Stimulated activated CD8-positive, alpha-beta memory T cell treated with anti-CD3 and anti-CD28 coated beads, Interleukin-4, amount 100 ng/mL, for 24 hours (primary cell): ENCODE data around the gene ALOXE3.
"Not testable (repeated sequence)": the region's sequence is repeated elsewhere in the genome, so short reads cannot be mapped to it uniquely, and the experiment has no call there.

Experiments used
- DNase-seq: peaks from one replicate; pipeline ENCODE4 v3.0.0-alpha.2; 2020; ENCODE audit warnings: low read depth

ALOXE3 gene

GRCh38 chr17:8069587-8069860, 48.8 kb downstream of the ALOXE3 start:
- DNase-seq: no peak

GRCh38 chr17:8068736-8069586, 49.4 kb downstream of the ALOXE3 start:
- no peak for DNase-seq

DNA sequence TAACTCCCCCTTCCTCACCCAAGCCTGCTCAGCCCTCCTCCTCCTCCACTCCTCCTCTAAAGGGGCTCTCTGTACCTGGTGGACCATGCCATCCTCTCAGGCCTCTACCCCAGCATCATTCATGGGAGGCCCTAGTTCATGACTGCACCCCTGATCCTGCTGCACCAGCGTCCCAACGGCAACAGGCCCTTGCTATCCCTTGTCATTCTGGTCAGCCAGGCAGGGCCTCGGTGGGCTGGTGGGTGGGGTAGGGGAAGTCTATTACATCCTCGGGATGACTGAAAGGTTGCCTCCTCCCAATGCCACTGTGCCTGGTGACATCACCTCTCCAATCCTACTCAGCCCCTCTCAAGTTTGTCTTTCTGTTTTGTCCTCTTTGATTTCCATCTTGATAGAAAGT, 50.5 kb downstream of the ALOXE3 start:
- DNase-seq: no peak

DNA sequence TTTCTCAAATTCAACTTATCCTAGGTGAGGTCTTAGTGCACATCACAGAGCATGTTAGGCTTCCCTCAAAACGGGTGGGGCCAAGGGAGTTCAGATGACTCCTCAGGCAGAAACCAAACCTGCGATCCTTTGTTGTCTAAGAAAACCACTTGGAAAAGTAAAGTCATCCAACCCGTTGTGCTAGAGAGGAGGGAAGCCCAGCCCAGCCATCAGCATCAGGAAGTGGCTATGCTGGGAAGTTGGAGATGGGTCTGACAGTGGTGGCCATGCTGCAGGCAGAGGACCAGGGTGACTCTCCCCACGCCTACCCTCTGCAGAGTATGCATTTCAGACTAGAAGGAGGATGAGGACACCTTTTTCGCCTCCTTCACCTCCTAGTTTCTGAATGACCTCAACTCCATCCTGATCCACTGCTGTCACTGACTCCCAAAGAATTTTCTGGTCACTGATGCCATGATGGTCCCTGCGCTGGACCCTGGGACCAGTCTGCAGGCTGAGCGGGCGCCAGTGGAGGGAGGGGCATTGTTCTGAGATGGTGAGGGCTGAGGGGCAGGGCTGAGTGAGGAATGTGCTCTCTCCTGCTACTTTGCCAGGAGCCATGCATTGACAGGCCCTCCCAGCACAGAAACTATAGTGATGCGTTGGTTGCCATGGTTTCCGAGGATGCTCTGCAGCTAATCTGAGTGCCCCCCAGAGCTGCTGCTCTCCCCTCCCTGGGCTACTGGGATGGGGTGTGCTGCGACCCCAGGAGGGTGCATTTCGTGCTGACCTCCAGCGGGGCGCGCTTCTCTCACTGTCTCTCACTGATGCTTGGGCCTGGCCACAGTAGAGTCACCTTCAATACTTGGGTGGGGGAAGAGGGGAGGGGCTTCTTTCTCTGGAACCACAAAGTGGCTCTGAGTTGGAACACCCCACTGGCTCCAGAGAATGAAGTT, 51.2 kb downstream of the ALOXE3 start:
- DNase-seq: no peak

GRCh38 chr17:8064561-8065019, 53.7 kb downstream of the ALOXE3 start:
- DNase-seq: no peak

- no peak for DNase-seq
Measured at GRCh38 chr17:8063761-8064534, 54.4 kb downstream of the ALOXE3 start.

DNA sequence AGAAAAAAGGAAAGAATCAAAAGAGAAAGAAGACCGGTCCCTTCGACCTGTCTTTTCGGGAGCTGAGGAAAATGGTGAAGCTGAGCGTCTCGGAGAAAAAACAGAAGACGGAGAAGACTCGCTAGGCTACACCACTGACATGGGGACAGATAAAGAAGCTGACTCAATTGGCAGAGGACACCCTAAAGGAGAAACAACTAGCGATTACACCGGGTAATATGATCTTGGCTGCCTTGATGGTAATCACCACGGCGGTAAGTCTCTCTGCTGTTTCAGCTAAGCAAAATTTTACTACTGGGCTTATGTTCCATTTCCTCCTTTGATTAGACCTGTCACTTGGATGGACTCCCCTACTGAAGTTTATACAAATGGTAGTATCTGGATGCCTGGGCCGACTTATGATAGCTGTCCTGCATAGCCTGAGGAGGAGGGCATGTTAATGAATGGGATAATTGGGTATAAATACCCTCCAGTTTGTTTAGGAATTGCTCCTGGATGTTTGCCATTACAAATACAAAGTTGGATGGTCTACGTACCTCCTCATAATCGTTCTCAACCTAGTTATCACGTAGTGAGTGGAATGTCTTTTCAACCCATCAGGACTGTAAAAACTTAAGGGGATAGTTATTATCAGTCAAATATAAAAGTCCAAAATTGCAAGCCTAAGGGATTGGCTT, 55.4 kb downstream of the ALOXE3 start:
- DNase-seq: no peak

DNA sequence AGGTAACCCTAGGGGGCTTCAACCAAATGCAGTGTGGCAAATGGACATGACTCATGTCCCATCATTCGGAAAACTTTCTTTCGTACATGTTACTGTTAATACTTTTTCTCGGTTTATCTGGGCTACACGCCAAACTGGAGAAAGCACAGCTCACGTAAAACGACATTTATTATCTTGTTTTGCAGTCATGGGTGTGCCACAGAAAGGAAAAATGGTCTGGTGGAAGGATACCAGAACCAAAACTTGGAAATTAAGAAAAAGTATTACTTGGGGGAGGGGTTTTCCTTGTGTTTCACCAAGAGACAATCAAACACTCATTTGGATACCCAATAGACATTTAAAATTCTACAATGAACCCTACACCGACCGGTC, 55.9 kb downstream of the ALOXE3 start:
- DNase-seq: no peak

DNA sequence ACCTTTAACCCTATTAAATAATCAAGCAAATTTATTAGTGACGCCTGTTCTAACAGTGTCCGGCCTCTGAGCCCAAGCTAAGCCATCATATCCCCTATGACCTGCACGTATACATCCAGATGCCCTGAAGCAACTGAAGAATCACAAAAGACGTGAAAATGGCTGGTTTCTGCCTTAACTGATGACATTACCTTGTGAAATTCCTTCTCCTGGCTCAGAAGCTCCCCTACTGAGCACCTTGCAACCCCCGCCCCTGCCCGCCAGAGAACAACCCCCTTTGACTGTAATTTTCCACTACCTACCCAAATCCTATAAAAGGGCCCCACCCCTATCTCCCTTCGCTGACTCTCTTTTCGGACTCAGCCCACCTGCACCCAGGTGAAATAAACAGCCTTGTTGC, 56.5 kb downstream of the ALOXE3 start:
- DNase-seq: not testable (repeated sequence)

- DNase-seq: no peak
Measured at GRCh38 chr17:8060274-8060673, 58.0 kb downstream of the ALOXE3 start.

GRCh38 chr17:8059131-8059530, 59.2 kb downstream of the ALOXE3 start:
- DNase-seq: no peak

GRCh38 chr17:8057691-8058114, 60.6 kb downstream of the ALOXE3 start:
- no peak for DNase-seq

GRCh38 chr17:8056976-8057625, 61.2 kb downstream of the ALOXE3 start:
- DNase-seq: no peak

DNA sequence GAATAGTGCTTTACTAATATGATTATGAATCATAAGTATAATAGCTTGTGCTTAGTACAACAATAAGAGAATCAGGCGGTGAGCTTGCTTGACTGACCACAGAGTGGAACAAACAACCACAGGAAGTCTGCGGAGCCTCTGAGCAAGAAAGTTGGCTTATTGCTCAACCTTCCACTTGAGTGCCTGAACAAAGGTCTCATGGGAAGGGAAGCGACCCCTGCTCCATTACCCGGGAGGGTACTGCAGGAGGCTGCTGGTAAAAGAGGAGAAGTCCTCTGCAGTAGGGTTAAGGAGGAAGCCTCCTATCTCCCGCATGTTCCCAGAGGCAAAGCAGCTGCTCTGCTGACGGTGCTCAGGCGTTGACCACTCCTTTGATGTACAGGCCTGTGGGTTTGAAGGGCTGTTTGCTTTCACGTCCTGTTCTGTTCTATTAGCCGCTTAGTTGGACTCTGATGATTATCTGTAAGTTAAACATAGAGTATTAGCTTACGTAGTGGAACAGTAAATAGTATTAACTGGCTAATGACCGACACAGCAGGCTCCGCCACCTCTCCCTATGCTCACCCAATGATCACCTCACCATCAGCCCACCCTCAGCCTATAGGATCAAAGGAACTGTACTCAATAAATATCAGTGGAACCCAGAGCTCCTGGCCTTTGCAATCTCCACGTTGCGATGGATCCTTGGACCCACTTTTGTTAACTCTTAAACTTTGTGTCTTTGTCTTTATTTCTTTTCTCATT, 61.9 kb downstream of the ALOXE3 start:
- DNase-seq: no peak

DNA sequence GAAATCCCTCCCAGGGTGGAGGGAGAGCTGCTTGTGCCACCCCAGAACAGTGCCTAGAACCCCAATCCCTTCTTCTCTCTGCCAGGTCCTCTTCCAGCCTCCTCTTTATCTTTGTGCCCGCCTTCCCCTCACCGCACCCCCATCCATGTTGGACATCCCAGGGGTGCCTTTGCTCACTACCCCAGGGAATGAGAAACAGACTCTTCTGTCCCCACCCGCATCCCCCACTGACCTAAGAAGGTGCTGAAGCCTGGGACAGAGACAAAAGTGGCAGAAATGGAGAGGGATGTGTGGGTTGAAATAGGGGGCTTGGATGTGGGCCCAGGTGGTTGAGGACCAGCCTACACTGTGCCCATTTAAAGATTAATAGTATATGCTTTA, 62.5 kb downstream of the ALOXE3 start:
- DNase-seq: no peak

DNA sequence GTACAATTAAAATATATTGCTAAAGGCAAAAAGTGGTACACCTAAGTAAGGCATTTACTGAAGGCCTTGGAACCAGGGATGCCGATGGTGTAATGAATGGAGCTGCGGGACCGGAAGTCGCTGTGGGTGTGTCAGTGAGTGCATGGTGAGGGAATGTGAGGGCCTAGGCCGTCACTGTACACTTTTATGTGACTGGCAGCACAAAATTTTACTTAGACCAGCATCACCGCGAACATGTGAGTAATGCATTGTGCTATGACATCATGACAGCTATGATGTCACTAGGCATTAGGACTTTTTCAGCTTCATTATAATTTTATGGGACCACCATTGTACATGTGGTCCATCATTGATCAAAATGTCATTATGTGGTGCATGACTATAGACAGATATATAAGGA, 64.7 kb downstream of the ALOXE3 start:
- DNase-seq: no peak

GRCh38 chr17:8052256-8053252, 65.8 kb downstream of the ALOXE3 start:
- DNase-seq: no peak

DNA sequence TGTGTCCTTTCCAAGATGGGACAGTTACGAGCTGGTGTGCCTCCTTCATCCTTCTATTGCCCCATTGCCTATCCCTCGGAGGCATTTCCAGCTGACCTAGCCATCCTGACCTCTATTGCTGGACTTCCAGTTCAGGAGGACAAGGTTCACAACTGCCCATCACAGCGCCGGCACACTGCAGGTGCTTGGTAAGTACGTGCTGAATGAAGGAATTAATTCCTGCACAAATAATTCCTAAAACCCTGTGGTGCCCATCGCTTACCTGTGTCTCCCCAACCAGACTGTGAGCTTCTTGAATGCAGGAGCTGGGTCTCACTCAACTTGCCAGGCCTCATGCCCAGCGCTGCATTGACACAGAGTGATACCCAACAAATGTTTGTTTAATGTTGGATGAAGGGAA, 66.5 kb downstream of the ALOXE3 start:
- DNase-seq: no peak

DNA sequence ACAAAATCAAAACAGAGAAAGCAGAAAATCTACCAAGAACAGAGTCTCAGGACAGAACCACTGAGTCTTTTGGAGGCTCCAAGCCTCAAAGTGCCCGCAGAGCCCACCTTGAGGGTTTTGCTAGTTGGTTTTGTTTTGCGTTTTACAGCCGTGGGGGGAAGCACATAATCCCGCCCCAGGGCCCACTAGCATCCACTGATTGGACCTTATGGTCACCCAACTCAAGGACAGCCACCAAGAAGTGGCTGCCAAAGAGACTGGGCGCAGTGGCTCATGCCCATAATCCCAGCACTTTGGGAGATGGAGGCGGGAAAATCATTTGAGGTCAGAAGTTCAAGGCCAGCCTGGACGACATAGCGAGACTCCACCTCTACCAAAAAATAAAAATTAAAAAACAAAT, 69.6 kb downstream of the ALOXE3 start:
- no peak for DNase-seq
